HG02588 (cell line): ENCODE measurements around the gene ARID1A.

Experiments
- ATAC-seq: cut with Tn5 transposase; IDR thresholded peaks from one replicate; pipeline ENCODE4 v1.9.1; 2021; ENCODE audit warnings: mild to moderate bottlenecking, moderate library complexity; ENCODE audit not compliant: unreplicated experiment

The ARID1A gene

DNA sequence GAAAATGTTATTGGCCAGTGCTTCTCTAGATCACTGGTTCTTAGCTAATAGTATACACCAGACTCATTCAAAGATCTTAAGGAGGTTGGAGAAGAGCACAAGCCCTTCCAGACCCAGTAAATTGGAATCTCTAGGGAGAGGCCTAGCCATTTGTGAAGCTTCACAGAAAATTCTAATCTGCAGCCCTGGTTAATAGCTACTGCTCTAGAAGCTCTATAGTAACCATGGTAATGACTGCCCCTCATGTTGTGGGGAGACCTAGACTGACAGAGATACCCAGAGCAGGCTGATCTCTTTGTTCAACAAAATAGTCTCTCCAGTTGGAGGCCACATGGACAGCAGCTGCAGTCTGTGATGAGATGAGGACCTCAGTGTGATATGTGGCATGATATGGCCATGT lies 31.7 kb downstream of the ARID1A start:
- ATAC-seq: no peak

GRCh38 chr1:26728645-26729044 lies 32.8 kb downstream of the ARID1A start:
- ATAC-seq: no peak

DNA sequence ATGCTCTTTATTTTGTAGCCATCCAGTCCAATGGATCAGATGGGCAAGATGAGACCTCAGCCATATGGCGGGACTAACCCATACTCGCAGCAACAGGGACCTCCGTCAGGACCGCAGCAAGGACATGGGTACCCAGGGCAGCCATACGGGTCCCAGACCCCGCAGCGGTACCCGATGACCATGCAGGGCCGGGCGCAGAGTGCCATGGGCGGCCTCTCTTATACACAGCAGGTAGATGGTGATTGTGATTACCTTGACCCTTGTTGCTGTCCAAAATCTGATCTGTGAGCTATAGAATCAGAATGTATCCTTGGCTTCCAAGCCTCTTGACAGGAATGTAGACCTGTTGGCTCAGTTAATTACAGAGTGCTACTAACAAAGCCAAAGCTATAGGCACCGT lies 33.8 kb downstream of the ARID1A start:
- no peak for ATAC-seq

DNA sequence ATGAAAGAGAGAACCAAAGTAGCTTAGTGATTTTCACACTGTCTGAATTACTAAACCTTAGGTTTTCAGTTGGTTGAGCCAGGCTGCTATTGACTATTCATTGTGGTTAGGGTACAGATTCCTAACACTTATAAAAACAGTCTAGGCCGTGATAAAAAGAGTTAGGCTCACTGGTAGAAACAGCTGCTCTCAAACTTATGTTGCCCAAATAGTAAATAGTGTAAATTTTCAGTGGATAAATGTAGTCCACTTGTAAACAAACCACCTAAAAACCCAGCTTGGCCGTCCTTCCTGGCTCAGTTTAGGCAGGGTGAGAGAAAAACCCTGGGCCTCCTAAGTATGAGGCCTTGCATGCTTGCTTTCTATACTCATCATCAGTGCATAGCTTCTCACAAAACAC lies 34.9 kb downstream of the ARID1A start:
- no peak for ATAC-seq

DNA sequence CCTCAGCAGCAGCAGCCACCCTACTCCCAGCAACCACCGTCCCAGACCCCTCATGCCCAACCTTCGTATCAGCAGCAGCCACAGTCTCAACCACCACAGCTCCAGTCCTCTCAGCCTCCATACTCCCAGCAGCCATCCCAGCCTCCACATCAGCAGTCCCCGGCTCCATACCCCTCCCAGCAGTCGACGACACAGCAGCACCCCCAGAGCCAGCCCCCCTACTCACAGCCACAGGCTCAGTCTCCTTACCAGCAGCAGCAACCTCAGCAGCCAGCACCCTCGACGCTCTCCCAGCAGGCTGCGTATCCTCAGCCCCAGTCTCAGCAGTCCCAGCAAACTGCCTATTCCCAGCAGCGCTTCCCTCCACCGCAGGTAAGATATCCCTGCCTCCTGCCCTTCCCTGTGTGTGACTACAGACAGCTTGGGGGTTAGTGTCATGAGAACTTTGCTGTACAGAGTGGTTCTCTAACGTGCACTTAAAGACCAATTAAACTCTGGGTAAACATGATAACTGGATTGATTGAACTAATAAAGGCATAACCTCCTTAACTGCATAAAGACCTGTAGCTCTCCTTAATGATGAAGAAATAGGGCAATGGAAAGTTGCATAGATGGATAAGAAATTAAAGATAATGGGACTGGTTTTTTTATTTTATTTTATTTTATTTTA lies 35.6 kb downstream of the ARID1A start:
- ATAC-seq: no peak

GRCh38 chr1:26733392-26733791 lies 37.6 kb downstream of the ARID1A start:
- ATAC-seq: no peak

GRCh38 chr1:26733982-26734381 lies 38.2 kb downstream of the ARID1A start:
- no peak for ATAC-seq

DNA sequence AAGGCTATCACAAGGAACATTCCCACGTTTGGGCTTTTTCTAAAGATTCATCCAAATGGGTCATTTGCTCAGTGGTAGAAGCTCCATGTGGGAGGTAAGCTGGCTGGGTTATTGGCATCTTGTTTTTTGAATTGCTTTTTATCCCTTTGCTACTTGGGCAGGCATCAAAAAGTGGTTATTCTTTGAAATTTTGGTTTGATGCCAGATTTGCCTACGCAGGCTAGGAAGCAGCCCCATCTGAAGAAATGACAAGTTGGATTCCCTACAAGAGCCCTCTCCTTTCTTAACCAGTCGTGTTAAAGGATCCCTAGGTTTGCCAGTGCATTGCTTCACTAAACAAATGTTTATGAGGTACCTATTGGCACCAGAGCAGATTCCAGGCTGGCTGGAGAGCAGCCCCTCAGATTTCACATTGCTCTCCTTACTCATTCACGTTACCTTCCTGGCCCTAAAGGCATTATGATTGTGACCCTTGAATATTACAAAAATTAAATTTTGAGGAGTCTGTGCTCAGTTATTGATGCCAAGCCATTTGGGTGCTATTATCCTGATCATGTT lies 38.8 kb downstream of the ARID1A start:
- no peak for ATAC-seq

GRCh38 chr1:26739329-26739914 lies 43.6 kb downstream of the ARID1A start:
- no peak for ATAC-seq

- ATAC-seq: no peak
Observed at GRCh38 chr1:26740023-26740634, 44.3 kb downstream of the ARID1A start.

DNA sequence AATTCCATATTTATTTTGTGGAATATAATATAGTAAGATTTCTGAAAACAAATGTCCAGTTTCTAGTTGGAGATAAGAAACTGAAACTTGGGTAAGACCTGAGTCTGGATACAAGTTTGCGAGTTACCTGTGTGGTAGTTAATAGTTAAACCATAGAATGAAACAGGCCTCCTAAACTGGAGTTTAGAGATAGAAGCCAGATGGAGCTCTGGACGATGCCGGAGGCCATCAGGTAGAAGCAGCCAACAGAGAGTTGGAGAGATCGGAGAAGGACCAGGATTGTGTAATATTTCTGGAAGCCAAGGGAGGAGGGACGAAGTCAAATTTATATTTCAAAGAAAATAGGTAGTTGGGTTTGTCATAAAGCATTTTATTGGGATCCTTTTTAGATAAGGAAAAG lies 45.1 kb downstream of the ARID1A start:
- no peak for ATAC-seq

DNA sequence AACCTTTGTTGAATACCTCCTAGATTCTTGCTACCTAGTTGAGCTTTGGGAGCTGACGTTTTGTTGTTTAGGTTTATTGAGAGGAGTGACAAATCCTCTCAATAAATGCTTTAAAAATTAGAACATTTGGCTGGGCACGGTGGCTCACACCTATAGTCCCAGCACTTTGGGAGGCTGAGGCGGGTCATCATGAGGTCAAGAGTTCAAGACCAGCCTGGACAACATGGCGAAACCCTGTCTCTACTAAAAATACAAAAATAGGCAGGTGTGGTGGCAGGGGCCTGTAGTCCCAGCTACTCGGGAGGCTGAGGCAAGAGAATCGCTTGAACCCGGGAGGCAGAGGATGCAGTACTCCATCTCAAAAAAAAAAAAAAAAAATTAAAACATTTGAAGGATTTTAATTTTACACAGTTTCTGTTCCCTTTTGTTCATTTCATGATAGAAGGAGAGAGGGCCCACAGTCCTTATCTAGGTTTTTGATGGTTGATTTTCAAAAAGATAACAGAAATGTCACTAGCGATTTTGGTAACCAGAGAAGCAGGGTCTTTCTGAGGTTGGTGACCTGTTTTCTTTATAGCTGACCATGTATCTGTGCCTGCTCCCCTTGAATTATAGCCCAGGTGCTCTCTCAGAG lies 47.7 kb downstream of the ARID1A start:
- no peak for ATAC-seq

GRCh38 chr1:26744075-26744959 lies 48.5 kb downstream of the ARID1A start:
- peak; percentile 96 for ATAC-seq

DNA sequence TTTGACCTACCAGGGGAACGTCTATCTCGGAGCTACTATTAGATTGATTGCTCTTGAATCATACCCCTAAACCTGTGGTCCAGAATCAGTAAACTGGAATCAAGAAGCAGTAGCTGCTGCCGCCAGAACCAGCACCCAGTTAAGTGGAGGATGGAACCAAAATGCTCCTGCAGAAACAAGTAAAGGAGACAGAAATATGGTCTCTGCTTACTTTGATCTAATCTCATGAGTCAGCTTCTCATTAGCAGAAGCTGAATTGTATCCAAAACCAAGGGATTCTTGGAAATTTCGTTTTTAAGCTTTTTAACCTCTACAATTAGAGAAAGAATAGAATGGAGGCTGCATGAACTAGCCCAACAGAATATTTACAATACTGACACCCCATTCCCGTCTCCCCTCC lies 49.4 kb downstream of the ARID1A start:
- no peak for ATAC-seq

- no peak for ATAC-seq
Observed at GRCh38 chr1:26747048-26747447, 51.2 kb downstream of the ARID1A start.

GRCh38 chr1:26748351-26748750 lies 52.5 kb downstream of the ARID1A start:
- ATAC-seq: no peak

DNA sequence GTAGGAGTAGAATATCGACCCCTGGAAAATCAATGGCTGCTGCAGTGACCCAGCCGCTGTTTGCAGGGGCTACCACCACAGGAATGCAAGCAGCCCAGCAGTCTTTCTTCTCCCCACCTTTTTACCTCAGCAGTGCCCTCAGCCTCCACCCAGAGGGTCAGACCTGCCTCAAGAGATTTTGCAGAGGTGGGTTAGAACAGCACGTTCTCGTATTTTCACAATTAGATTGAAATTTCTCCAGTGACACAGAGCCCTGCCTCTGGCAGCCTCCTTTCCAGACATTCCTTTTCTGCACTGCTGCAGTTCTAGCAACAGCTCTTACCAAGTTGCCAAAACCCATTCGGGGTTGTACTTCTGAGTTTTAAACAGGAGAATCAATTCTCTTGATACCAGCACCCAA lies 53.6 kb downstream of the ARID1A start:
- no peak for ATAC-seq

DNA sequence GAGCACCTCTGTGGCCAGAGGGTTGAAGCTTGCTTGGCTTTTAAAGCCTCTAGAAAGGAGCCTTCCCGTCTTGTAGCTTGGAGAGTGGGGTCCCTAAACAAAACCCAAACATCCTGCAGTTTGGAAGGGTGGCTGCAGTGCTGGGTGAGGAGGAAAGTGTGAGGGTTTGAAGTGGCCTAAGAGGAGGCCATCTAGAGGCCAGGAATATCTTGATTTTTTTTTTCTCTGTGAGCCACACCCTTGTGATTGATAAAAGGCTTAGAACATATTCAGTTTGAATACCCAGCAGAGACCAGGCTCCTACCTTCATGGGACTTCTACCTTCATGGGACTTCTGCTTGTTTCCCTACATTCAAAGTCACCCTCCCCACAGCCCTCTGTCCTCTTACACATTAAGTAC lies 54.6 kb downstream of the ARID1A start:
- no peak for ATAC-seq

GRCh38 chr1:26752519-26752918 lies 56.7 kb downstream of the ARID1A start:
- no peak for ATAC-seq

DNA sequence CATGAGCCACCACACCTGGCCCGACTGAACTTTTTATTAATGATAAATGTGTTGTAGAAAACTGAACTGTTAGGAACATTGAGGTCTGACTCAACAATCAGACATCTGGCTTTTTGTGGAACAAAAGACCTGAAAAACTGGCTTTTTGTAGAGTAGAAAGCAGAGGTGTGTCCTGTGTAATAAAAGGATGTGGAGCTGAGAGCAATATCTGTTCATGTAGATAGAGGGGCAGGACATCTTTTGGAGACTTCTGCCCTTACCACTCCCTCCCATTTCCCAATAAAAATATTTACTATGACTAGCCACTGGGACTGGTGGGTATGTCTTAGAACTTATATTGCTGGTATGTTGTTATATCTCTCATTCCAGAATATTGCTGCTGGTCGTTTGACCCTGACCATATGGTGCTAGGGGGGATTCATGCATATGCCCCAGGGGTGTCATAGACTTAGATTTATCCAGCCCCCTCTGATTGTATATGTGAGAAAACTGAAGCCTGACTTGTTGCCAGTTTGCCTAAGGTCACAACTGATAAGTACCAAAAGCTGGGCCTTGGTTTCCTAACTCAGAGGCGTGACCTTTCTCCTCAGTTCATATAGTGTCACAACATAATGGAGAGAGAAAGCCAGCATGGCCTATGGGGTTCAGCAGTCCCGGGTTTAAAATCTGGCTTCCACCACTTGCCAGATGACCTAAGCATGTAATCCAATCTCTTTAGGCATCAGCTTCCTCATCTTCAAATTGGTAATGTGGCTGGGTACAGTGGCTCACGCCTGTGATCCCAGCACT lies 58.5 kb downstream of the ARID1A start:
- no peak for ATAC-seq
